ENCODE measurements around the gene PIH1D1.

PIH1D1 gene

GRCh38 chr19:49489601-49490167 is 38.1 kb upstream of the PIH1D1 start:
- no peak overlapping the region for H3K9ac ChIP-seq (ENCODE audit: low read depth, low read length, poor library complexity)
- no peak for DNase-seq (ENCODE audit: low spot score)
- no peak overlapping the region for H3K14ac ChIP-seq (ENCODE audit: low read length)
- WGBS, 2 donors (ENCODE audit: extremely low coverage in 2 of 2, insufficient read length in 2 of 2, insufficient replicate concordance in 1 of 2): no CpG with 5 or more reads among the region's 15 CpGs
- H4K8ac ChIP-seq (ENCODE audit: low read depth, low read length): no peak overlapping the region
- no peak overlapping the region for H2BK120ac ChIP-seq (ENCODE audit: low read depth, low read length)
- H3K27me3 ChIP-seq (ENCODE audit: control insufficient read depth in 3 of 3, insufficient read depth in 3 of 3, low read depth in 1 of 3, low read length in 3 of 3): no peaks in the 10 kb centered on the region
- H4K91ac ChIP-seq (ENCODE audit: low read depth, low read length, poor library complexity): no peak overlapping the region
- peaks cover 40 to 53% of the 10 kb centered on the region in 2 donors for H3K36me3 ChIP-seq (replicated peaks in 1 of 2; ENCODE audit: control insufficient read depth in 2 of 2, insufficient read depth in 2 of 2, low read length in 2 of 2)
- H3K23ac ChIP-seq (ENCODE audit: low read depth, low read length, poor library complexity): no peak overlapping the region
- peak overlapping the region; percentile 37 for H3K27ac ChIP-seq (replicated peaks; ENCODE audit: low read length)
- H3K4ac ChIP-seq (ENCODE audit: low read length): no peak overlapping the region
- H3K79me1 ChIP-seq (ENCODE audit: low read depth, low read length): peaks cover 14% of the 10 kb centered on the region
- H2AFZ ChIP-seq (ENCODE audit: low read length): no peak overlapping the region
- H2BK15ac ChIP-seq (ENCODE audit: low read length): no peak overlapping the region
- peaks cover 7 to 8% of the 10 kb centered on the region in 2 donors for H3K4me1 ChIP-seq (ENCODE audit: control insufficient read depth in 2 of 2, insufficient read depth in 1 of 2, low read depth in 1 of 2, low read length in 2 of 2)
- H2AK5ac ChIP-seq (ENCODE audit: low read depth, low read length): no peak overlapping the region
- no peak overlapping the region for H3K18ac ChIP-seq (ENCODE audit: low read length)
- H3K9me3 ChIP-seq (replicated peaks in 1 of 2; ENCODE audit: control insufficient read depth in 2 of 2, insufficient read depth in 1 of 2, low read depth in 1 of 2, low read length in 2 of 2): no peaks in the 10 kb centered on the region
- H3K4me2 ChIP-seq (ENCODE audit: insufficient read depth, low read length, poor library complexity, severe bottlenecking): peak overlapping the region; percentile 45
- no peak overlapping the region for H2BK5ac ChIP-seq (ENCODE audit: low read length)
- no peak overlapping the region for H2BK12ac ChIP-seq (ENCODE audit: low read length)
- peak overlapping the region; percentile 5 to 98 for H3K4me3 ChIP-seq (ENCODE audit: low read length in 2 of 2)

- Histone ChIP-seq H2AFZ (ENCODE audit: low read length) (no peak overlapping the region), H3K4me1 (ENCODE audit: control insufficient read depth in 2 of 2, insufficient read depth in 1 of 2, low read depth in 1 of 2, low read length in 2 of 2) (peaks cover 7 to 8% of the 10 kb centered on the region in 2 donors), H2BK5ac (ENCODE audit: low read length) (no peak overlapping the region), H2BK120ac (ENCODE audit: low read depth, low read length) (no peak overlapping the region), H3K9ac (ENCODE audit: low read depth, low read length, poor library complexity) (peak overlapping the region; percentile 70), H4K8ac (ENCODE audit: low read depth, low read length) (no peak overlapping the region), H2AK5ac (ENCODE audit: low read depth, low read length) (no peak overlapping the region), H2BK15ac (ENCODE audit: low read length) (no peak overlapping the region), H2BK12ac (ENCODE audit: low read length) (no peak overlapping the region), H3K79me1 (ENCODE audit: low read depth, low read length) (peaks cover 14% of the 10 kb centered on the region), H3K27me3 (ENCODE audit: control insufficient read depth in 3 of 3, insufficient read depth in 3 of 3, low read depth in 1 of 3, low read length in 3 of 3) (no peaks in the 10 kb centered on the region), H4K91ac (ENCODE audit: low read depth, low read length, poor library complexity) (no peak overlapping the region), H3K36me3 (replicated peaks in 1 of 2; ENCODE audit: control insufficient read depth in 2 of 2, insufficient read depth in 2 of 2, low read length in 2 of 2) (peaks cover 40 to 53% of the 10 kb centered on the region in 2 donors), H3K9me3 (replicated peaks in 1 of 2; ENCODE audit: control insufficient read depth in 2 of 2, insufficient read depth in 1 of 2, low read depth in 1 of 2, low read length in 2 of 2) (no peaks in the 10 kb centered on the region), H3K14ac (ENCODE audit: low read length) (no peak overlapping the region), H3K4ac (ENCODE audit: low read length) (no peak overlapping the region), H3K4me2 (ENCODE audit: insufficient read depth, low read length, poor library complexity, severe bottlenecking) (peak overlapping the region; percentile 79), H3K4me3 (ENCODE audit: low read length in 2 of 2) (peak overlapping the region; percentile 89 to 98), H3K18ac (ENCODE audit: low read length) (no peak overlapping the region), H3K27ac (replicated peaks; ENCODE audit: low read length) (peak overlapping the region; percentile 45), H3K23ac (ENCODE audit: low read depth, low read length, poor library complexity) (no peak overlapping the region)
- no peak for DNase-seq (ENCODE audit: low spot score)
- WGBS, 2 donors (ENCODE audit: extremely low coverage in 2 of 2, insufficient read length in 2 of 2, insufficient replicate concordance in 1 of 2): no CpG with 5 or more reads among the region's 15 CpGs
Measured at GRCh38 chr19:49488863-49489537, 37.4 kb upstream of the PIH1D1 start.

- Histone ChIP-seq H3K4ac (ENCODE audit: low read length) (no peak overlapping the region), H3K9me3 (replicated peaks in 1 of 2; ENCODE audit: control insufficient read depth in 2 of 2, insufficient read depth in 1 of 2, low read depth in 1 of 2, low read length in 2 of 2) (no peaks in the 10 kb centered on the region), H3K4me1 (ENCODE audit: control insufficient read depth in 2 of 2, insufficient read depth in 1 of 2, low read depth in 1 of 2, low read length in 2 of 2) (peaks cover 7 to 8% of the 10 kb centered on the region in 2 donors), H3K9ac (ENCODE audit: low read depth, low read length, poor library complexity) (peak overlapping the region; percentile 91), H3K36me3 (replicated peaks in 1 of 2; ENCODE audit: control insufficient read depth in 2 of 2, insufficient read depth in 2 of 2, low read length in 2 of 2) (peaks cover 40 to 51% of the 10 kb centered on the region in 2 donors), H2BK15ac (ENCODE audit: low read length) (no peak overlapping the region), H2AFZ (ENCODE audit: low read length) (no peak overlapping the region), H3K23ac (ENCODE audit: low read depth, low read length, poor library complexity) (no peak overlapping the region), H4K91ac (ENCODE audit: low read depth, low read length, poor library complexity) (no peak overlapping the region), H3K27ac (replicated peaks; ENCODE audit: low read length) (peak overlapping the region; percentile 40), H3K79me1 (ENCODE audit: low read depth, low read length) (peaks cover 14% of the 10 kb centered on the region), H2BK120ac (ENCODE audit: low read depth, low read length) (no peak overlapping the region), H2AK5ac (ENCODE audit: low read depth, low read length) (peak overlapping the region; percentile 34), H3K4me3 (ENCODE audit: low read length in 2 of 2) (peak overlapping the region; percentile 89 to 98), H2BK12ac (ENCODE audit: low read length) (no peak overlapping the region), H3K27me3 (ENCODE audit: control insufficient read depth in 3 of 3, insufficient read depth in 3 of 3, low read depth in 1 of 3, low read length in 3 of 3) (no peaks in the 10 kb centered on the region), H4K8ac (ENCODE audit: low read depth, low read length) (no peak overlapping the region), H3K14ac (ENCODE audit: low read length) (no peak overlapping the region), H3K18ac (ENCODE audit: low read length) (peak overlapping the region; percentile 81), H2BK5ac (ENCODE audit: low read length) (no peak overlapping the region), H3K4me2 (ENCODE audit: insufficient read depth, low read length, poor library complexity, severe bottlenecking) (peak overlapping the region; percentile 79)
- no peak for DNase-seq (ENCODE audit: low spot score)
- no CpG with 5 or more reads among the region's 26 CpGs for WGBS, 2 donors (ENCODE audit: extremely low coverage in 2 of 2, insufficient read length in 2 of 2, insufficient replicate concordance in 1 of 2)
Measured at GRCh38 chr19:49488046-49488862, 36.6 kb upstream of the PIH1D1 start.
